Endothelial cell of umbilical vein (primary cell): ENCODE data around the gene CD79B. TPM values are rescaled to one million over a fixed set of nuclear protein-coding genes. Genes with fewer than 3 reads are reported as not detected.

ENCODE experiments used
- BruUV-seq: library from RNA; stranded (reverse); fragments of 400-500 nt; replicated peaks from 2 replicates; lab custom pipeline; 2021; lab: Mats Ljungman, UMichigan
- CTCF ChIA-PET: fragments of 300-600, 350-600 bp; sonication (Branson Sonifier 250); formaldehyde crosslinking; loops from one replicate; lab custom pipeline; 2021; ENCODE audit warnings: antibody characterized with exemption, inconsistent platforms; lab: Charles Lee
- POLR2A ChIA-PET: fragments of 300-600, 350-600 bp; sonication (Branson Sonifier 250); formaldehyde crosslinking; loops from one replicate; lab custom pipeline; 2021; ENCODE audit warnings: antibody characterized with exemption, inconsistent platforms; lab: Charles Lee
- DNase-seq: peaks from one replicate; pipeline ENCODE4 v3.0.0-alpha.2; 2011; ENCODE audit warnings: low read depth, low spot score
- FAIRE-seq: peaks from 2 replicates; lab custom pipeline; 2011; peaks lifted over from hg19 to GRCh38; lab: Jason Lieb, UNC
- H2AFZ ChIP-seq: 2 replicates; pipeline ENCODE4 v1.6.0; 2012; ENCODE audit warnings: low read depth, low read length, control low read depth, inconsistent platforms
- H3K27ac ChIP-seq: 2 replicates; pipeline ENCODE4 v1.5.1; 2011; ENCODE audit warnings: low read depth, mild to moderate bottlenecking, control low read depth, low read length, moderate library complexity; ENCODE audit not compliant: insufficient read depth
- H3K27me3 ChIP-seq, 2 experiments: 2 replicates each; pipeline versions ENCODE4 v1.6.0 to v1.6.1; 2011; ENCODE audit warnings: low read length in 2 of 2, mixed read lengths in 1 of 2; ENCODE audit not compliant: control insufficient read depth in 2 of 2, insufficient read depth in 2 of 2
- H3K36me3 ChIP-seq, 2 experiments: 2 replicates in 1 of 2; 3 replicates in 1 of 2; pipeline ENCODE4 v1.5.1; 2011; ENCODE audit warnings: low read length in 2 of 2, mild to moderate bottlenecking in 1 of 2, moderate library complexity in 1 of 2; ENCODE audit not compliant: control insufficient read depth in 2 of 2, insufficient read depth in 2 of 2; ENCODE audit errors: extremely low read depth in 1 of 2
- H3K4me1 ChIP-seq: 3 replicates; pipeline ENCODE4 v1.5.1; 2011; ENCODE audit warnings: mild to moderate bottlenecking, low read length; ENCODE audit not compliant: control insufficient read depth, insufficient read depth; ENCODE audit errors: extremely low read depth
- H3K4me2 ChIP-seq: 2 replicates; pipeline ENCODE4 v1.6.1; 2011; ENCODE audit warnings: low read length, control low read depth, mixed read lengths; ENCODE audit not compliant: insufficient read depth
- H3K4me3 ChIP-seq, 3 experiments: fragments of 200-600 bp in 1 of 3; sonication (generic), shearing (Covaris generic) in 1 of 3; replicated peaks in 1 of 3; 2 replicates each; pipeline ENCODE4 v1.5.1; 2011 to 2016; ENCODE audit warnings: control low read depth in 3 of 3, low read length in 3 of 3, mild to moderate bottlenecking in 2 of 3, inconsistent platforms in 1 of 3, low read depth in 1 of 3, moderate library complexity in 1 of 3; ENCODE audit not compliant: insufficient read depth in 1 of 3
- H3K79me2 ChIP-seq: 2 replicates; pipeline ENCODE4 v1.6.0; 2012; ENCODE audit warnings: low read length, inconsistent platforms; ENCODE audit not compliant: control insufficient read depth, insufficient read depth
- H3K9ac ChIP-seq: replicated peaks from 2 replicates; pipeline ENCODE3; 2011; ENCODE audit warnings: low read length, control low read depth; ENCODE audit not compliant: insufficient read depth; ENCODE audit errors: extremely low read depth
- H3K9me1 ChIP-seq: replicated peaks from 3 replicates; pipeline ENCODE4 v1.6.0; 2011; ENCODE audit warnings: mild to moderate bottlenecking, low read length; ENCODE audit not compliant: control insufficient read depth, insufficient read depth; ENCODE audit errors: extremely low read depth
- H3K9me3 ChIP-seq: replicated peaks from 2 replicates; pipeline ENCODE4 v1.5.1; 2012; ENCODE audit warnings: low read length, inconsistent platforms; ENCODE audit not compliant: control insufficient read depth, insufficient read depth
- H4K20me1 ChIP-seq: replicated peaks from 2 replicates; pipeline ENCODE3; 2011; ENCODE audit warnings: mild to moderate bottlenecking, low read length; ENCODE audit not compliant: control insufficient read depth, insufficient read depth; ENCODE audit errors: extremely low read depth
- FOS ChIP-seq: IDR thresholded peaks from 2 replicates; pipeline ENCODE4 v1.6.1; 2011; ENCODE audit warnings: mild to moderate bottlenecking, low read length, moderate library complexity, borderline replicate concordance; ENCODE audit not compliant: insufficient read depth
- GATA2 ChIP-seq: IDR thresholded peaks from 2 replicates; pipeline ENCODE4 v1.7.0; 2011; ENCODE audit warnings: low read depth, mild to moderate bottlenecking, moderate library complexity, mixed read lengths, low read length; ENCODE audit not compliant: insufficient read length, insufficient read depth
- dilution Hi-C: fragments of 300-500 bp; cut with MboI; formaldehyde crosslinking; loops from one replicate; pipeline ENCODE4 v1.15.0; 2019; ENCODE audit warnings: low sequenced_read_pairs; ENCODE audit not compliant: extremely low pct_ligation_motif_present
- intact Hi-C: fragments of 100-400 bp; cut with micrococcal nuclease; formaldehyde crosslinking; loops from one replicate; pipeline ENCODE4 v1.10.0; 2022
- polyA plus RNA-seq, 4 experiments: library from polyadenylated mRNA; depleted of rRNA in 3 of 4; stranded (reverse) in 3 of 4; unstranded in 1 of 4; fragments of >200 nt; gene quantifications; 2 replicates each; pipeline versions ENCODE4 v1.2.1 to v1.2.3, GENCODE V29; 2011 to 2012; ENCODE audit warnings: missing spikeins in 1 of 4
- small RNA-seq: library from RNA; depleted of rRNA; stranded (forward); fragments of <200 nt; gene quantifications from one replicate; pipeline ENCODE3, GENCODE V24; 2012; ENCODE audit warnings: low replicate concordance, low read depth; ENCODE audit not compliant: insufficient read depth, insufficient read length
- total RNA-seq: library from RNA; stranded (reverse); gene quantifications from 2 replicates; pipeline ENCODE4 v1.2.3, GENCODE V29; 2021
- TF ChIP-seq, protein P1 (sequence below), 2 donors: IDR thresholded peaks; 1 replicate in 1 of 2; 2 replicates in 1 of 2; pipeline ENCODE4 v1.5.1; 2011; ENCODE audit warnings: low read length in 2 of 2, mild to moderate bottlenecking in 2 of 2, moderate library complexity in 2 of 2, control low read depth in 1 of 2, inconsistent platforms in 1 of 2, low read depth in 1 of 2; ENCODE audit not compliant: insufficient read depth in 1 of 2; ENCODE audit errors: extremely low read depth in 1 of 2
- TF ChIP-seq, protein P2 (sequence below): IDR thresholded peaks from 2 replicates; pipeline ENCODE4 v1.6.1; 2011; ENCODE audit not compliant: insufficient read depth, insufficient read length

The CD79B gene
- total and polyA plus RNA-seq, 2 donors (not counting 3 experiments of a cell fraction or from before 2014, with no cell fraction given): 2.1 to 3.9 TPM

- TF ChIP-seq FOS: no peak
- no peak for TF ChIP-seq GATA2
- TF ChIP-seq, protein P1, sequence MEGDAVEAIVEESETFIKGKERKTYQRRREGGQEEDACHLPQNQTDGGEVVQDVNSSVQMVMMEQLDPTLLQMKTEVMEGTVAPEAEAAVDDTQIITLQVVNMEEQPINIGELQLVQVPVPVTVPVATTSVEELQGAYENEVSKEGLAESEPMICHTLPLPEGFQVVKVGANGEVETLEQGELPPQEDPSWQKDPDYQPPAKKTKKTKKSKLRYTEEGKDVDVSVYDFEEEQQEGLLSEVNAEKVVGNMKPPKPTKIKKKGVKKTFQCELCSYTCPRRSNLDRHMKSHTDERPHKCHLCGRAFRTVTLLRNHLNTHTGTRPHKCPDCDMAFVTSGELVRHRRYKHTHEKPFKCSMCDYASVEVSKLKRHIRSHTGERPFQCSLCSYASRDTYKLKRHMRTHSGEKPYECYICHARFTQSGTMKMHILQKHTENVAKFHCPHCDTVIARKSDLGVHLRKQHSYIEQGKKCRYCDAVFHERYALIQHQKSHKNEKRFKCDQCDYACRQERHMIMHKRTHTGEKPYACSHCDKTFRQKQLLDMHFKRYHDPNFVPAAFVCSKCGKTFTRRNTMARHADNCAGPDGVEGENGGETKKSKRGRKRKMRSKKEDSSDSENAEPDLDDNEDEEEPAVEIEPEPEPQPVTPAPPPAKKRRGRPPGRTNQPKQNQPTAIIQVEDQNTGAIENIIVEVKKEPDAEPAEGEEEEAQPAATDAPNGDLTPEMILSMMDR (IDR thresholded peaks at IDR 0.05; ENCODE audit: extremely low read depth in 1 of 2, insufficient read depth in 1 of 2, low read depth in 1 of 2, low read length in 2 of 2): no peak
- TF ChIP-seq, protein P2, sequence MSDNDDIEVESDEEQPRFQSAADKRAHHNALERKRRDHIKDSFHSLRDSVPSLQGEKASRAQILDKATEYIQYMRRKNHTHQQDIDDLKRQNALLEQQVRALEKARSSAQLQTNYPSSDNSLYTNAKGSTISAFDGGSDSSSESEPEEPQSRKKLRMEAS: no peak
These were observed 51.4 kb downstream of the CD79B start for GRCh38 chr17:63880706-63881105.

More at GRCh38 chr17:63880706-63881105, 51.4 kb downstream of the CD79B start:
- dilution Hi-C loops (no loop called here), intact Hi-C loops (no loop called here)
- no peak overlapping the region for H3K4me2 ChIP-seq
- FAIRE-seq: no peak
- H3K79me2 ChIP-seq: no peaks in the 10 kb centered on the region
- CTCF ChIA-PET: interaction anchor here (1.0 to 2.5 kb wide), 4 partner anchors 14 to 66 kb away, joined by 3 to 19 read pairs (median 4); no protein-coding TSS in a partner anchor
- no peaks in the 10 kb centered on the region for H3K9me3 ChIP-seq
- H3K4me1 ChIP-seq: no peaks in the 10 kb centered on the region
- no peak overlapping the region for H3K27ac ChIP-seq
- no peak for DNase-seq
- no peak overlapping the region for H3K4me3 ChIP-seq
- no peaks in the 10 kb centered on the region for H3K9me1 ChIP-seq
- no TSS peak for BruUV-seq
- H3K36me3 ChIP-seq: no peaks in the 10 kb centered on the region
- H4K20me1 ChIP-seq: no peaks in the 10 kb centered on the region
- H3K27me3 ChIP-seq: peaks cover 0 to 3% of the 10 kb centered on the region in 2 experiments
- H3K9ac ChIP-seq: no peak overlapping the region
- no peak overlapping the region for H2AFZ ChIP-seq
- POLR2A ChIA-PET: no interaction called here

Small RNAs within 50 kb of the gene (small RNA-seq; reads per million reads assigned to genes)
- gene AC040958.1 (not detected), gene AC127029.1 (not detected), gene GH1 (not detected)

Other genes starting within 250 kb of the CD79B start
- gene LIMD2, start 232.2 kb downstream of the CD79B start, total RNA-seq: 69.0 TPM in 2 replicates
- 83.9 and 99.9 TPM in 2 replicates for gene LIMD2, start 232.2 kb downstream of the CD79B start, polyA plus RNA-seq
- gene STRADA, start 190.5 kb downstream of the CD79B start, total RNA-seq: 47.0 and 49.6 TPM in 2 replicates
- gene STRADA, start 190.5 kb downstream of the CD79B start, polyA plus RNA-seq: 53.6 and 55.1 TPM in 2 replicates
- 73.9 and 76.5 TPM in 2 replicates for gene CCDC47, start 158.7 kb downstream of the CD79B start, total RNA-seq
- gene CCDC47, start 158.7 kb downstream of the CD79B start, polyA plus RNA-seq: 13.7 and 21.7 TPM in 2 replicates
- gene DDX42, start 158.2 kb downstream of the CD79B start, total RNA-seq: 111 and 124 TPM in 2 replicates
- 36.8 and 48.1 TPM in 2 replicates for gene DDX42, start 158.2 kb downstream of the CD79B start, polyA plus RNA-seq
- gene PSMC5, start 104.9 kb downstream of the CD79B start, total RNA-seq: 179 TPM in 2 replicates
- 170 and 236 TPM in 2 replicates for gene PSMC5, start 104.9 kb downstream of the CD79B start, polyA plus RNA-seq
- 50.2 and 60.2 TPM in 2 replicates for gene FTSJ3, start 104.7 kb downstream of the CD79B start, total RNA-seq
- 27.3 and 42.1 TPM in 2 replicates for gene FTSJ3, start 104.7 kb downstream of the CD79B start, polyA plus RNA-seq
- 50.3 and 51.2 TPM in 2 replicates for gene SMARCD2, start 89.6 kb downstream of the CD79B start, total RNA-seq
- gene SMARCD2, start 89.6 kb downstream of the CD79B start, polyA plus RNA-seq: 55.7 and 62.8 TPM in 2 replicates
- not detected in 2 replicates for gene CSH2, start 58.7 kb downstream of the CD79B start, total RNA-seq
- not detected in 2 replicates for gene CSH2, start 58.7 kb downstream of the CD79B start, polyA plus RNA-seq
- gene GH2, start 50.4 kb downstream of the CD79B start, total RNA-seq: not detected in 2 replicates
- gene GH2, start 50.4 kb downstream of the CD79B start, polyA plus RNA-seq: not detected in 2 replicates
- gene CSH1, start 35.8 kb downstream of the CD79B start, total RNA-seq: not detected in 2 replicates
- gene CSH1, start 35.8 kb downstream of the CD79B start, polyA plus RNA-seq: not detected in 2 replicates
- not detected in 2 replicates for gene CSHL1, start 21.1 kb downstream of the CD79B start, total RNA-seq
- gene CSHL1, start 21.1 kb downstream of the CD79B start, polyA plus RNA-seq: not detected in 2 replicates
- not detected in 2 replicates for gene GH1, start 13.5 kb downstream of the CD79B start, total RNA-seq
- not detected in 2 replicates for gene GH1, start 13.5 kb downstream of the CD79B start, polyA plus RNA-seq
- 0.40 TPM in 1 of 2 replicates, not detected in the other for gene SCN4A, start 40.6 kb upstream of the CD79B start, total RNA-seq
- gene SCN4A, start 40.6 kb upstream of the CD79B start, polyA plus RNA-seq: 0.01 and 0.02 TPM in 2 replicates
- gene PRR29, start 66.0 kb upstream of the CD79B start, total RNA-seq: 0.78 and 1.2 TPM in 2 replicates
- 0.39 and 0.60 TPM in 2 replicates for gene PRR29, start 66.0 kb upstream of the CD79B start, polyA plus RNA-seq
- gene ICAM2, start 88.3 kb upstream of the CD79B start, total RNA-seq: 514 and 586 TPM in 2 replicates
- gene ICAM2, start 88.3 kb upstream of the CD79B start, polyA plus RNA-seq: 2,377 and 2,759 TPM in 2 replicates
- 14.7 and 21.5 TPM in 2 replicates for gene ERN1, start 197.8 kb upstream of the CD79B start, total RNA-seq
- 8.3 and 9.1 TPM in 2 replicates for gene ERN1, start 197.8 kb upstream of the CD79B start, polyA plus RNA-seq